H1 (cell line): Measurements from ENCODE around the gene LIPE. TPM values are rescaled to one million over a fixed set of nuclear protein-coding genes. Genes with fewer than 3 reads are reported as not detected.

Experiments
- CTCF ChIA-PET: fragments of 300-600 bp; sonication (Branson Sonifier 250); formaldehyde crosslinking; loops from one replicate; lab custom pipeline; 2021; ENCODE audit not compliant: partially characterized antibody; lab: Charles Lee
- POLR2A ChIA-PET: fragments of 300-600 bp; sonication (Branson Sonifier 250); formaldehyde crosslinking; loops from one replicate; lab custom pipeline; 2021; ENCODE audit warnings: inconsistent platforms; ENCODE audit not compliant: partially characterized antibody; lab: Charles Lee
- DNase-seq, 2 experiments: peaks; one replicate each; pipeline versions ENCODE4 v3.0.0 to v3.0.0-alpha.2; 2010 to 2022; ENCODE audit warnings: low spot score in 2 of 2, low read depth in 1 of 2, mixed read lengths in 1 of 2
- FAIRE-seq: peaks from 2 replicates; lab custom pipeline; 2011; peaks lifted over from hg19 to GRCh38; lab: Jason Lieb, UNC
- H2AFZ ChIP-seq: 2 replicates; pipeline ENCODE4 v1.8.1; 2012; ENCODE audit warnings: low read length, inconsistent platforms
- H2AK5ac ChIP-seq: 2 replicates; pipeline ENCODE4 v1.6.1; 2013; ENCODE audit warnings: low read depth, low read length
- H2BK120ac ChIP-seq: replicated peaks from 2 replicates; pipeline ENCODE3; 2013; ENCODE audit warnings: low read depth, low read length, inconsistent platforms
- H2BK12ac ChIP-seq: 2 replicates; pipeline ENCODE4 v1.6.1; 2013; ENCODE audit warnings: low read depth, low read length
- H2BK15ac ChIP-seq: 2 replicates; pipeline ENCODE4 v1.6.1; 2013; ENCODE audit warnings: low read length
- H2BK20ac ChIP-seq: 2 replicates; pipeline ENCODE4 v1.6.1; 2013; ENCODE audit warnings: low read length
- H2BK5ac ChIP-seq: 2 replicates; pipeline ENCODE4 v1.6.1; 2013; ENCODE audit warnings: low read depth, low read length
- H3K14ac ChIP-seq: 2 replicates; pipeline ENCODE4 v1.6.1; 2013; ENCODE audit warnings: inconsistent platforms; ENCODE audit not compliant: insufficient read length
- H3K18ac ChIP-seq: 2 replicates; pipeline ENCODE4 v1.6.1; 2013; ENCODE audit warnings: low read length; ENCODE audit errors: extremely low read depth
- H3K23ac ChIP-seq: 2 replicates; pipeline ENCODE4 v1.6.1; 2013; ENCODE audit warnings: inconsistent platforms; ENCODE audit not compliant: insufficient read length
- H3K23me2 ChIP-seq: 2 replicates; pipeline ENCODE4 v1.6.1; 2013; ENCODE audit warnings: low read depth, low read length
- H3K27ac ChIP-seq: 2 replicates; pipeline ENCODE4 v1.6.1; 2011; ENCODE audit warnings: low read depth, low read length, inconsistent platforms
- H3K27me3 ChIP-seq, 4 experiments: replicated peaks in 1 of 4; 1 replicate in 1 of 4; 2 replicates in 3 of 4; pipeline versions ENCODE4 v1.6.1 to v1.8.1; 2011 to 2013; ENCODE audit warnings: low read length in 3 of 4, mild to moderate bottlenecking in 3 of 4, inconsistent platforms in 2 of 4, mixed read lengths in 2 of 4, moderate library complexity in 1 of 4; ENCODE audit not compliant: control insufficient read depth in 3 of 4, insufficient read depth in 3 of 4; ENCODE audit errors: extremely low read depth in 1 of 4
- H3K36me3 ChIP-seq, 4 experiments: 2 replicates each; pipeline versions ENCODE4 v1.6.1 to v1.8.1; 2011 to 2013; ENCODE audit warnings: mild to moderate bottlenecking in 4 of 4, low read length in 3 of 4, moderate library complexity in 2 of 4, control low read depth in 1 of 4, inconsistent platforms in 1 of 4; ENCODE audit not compliant: insufficient read depth in 4 of 4, control insufficient read depth in 2 of 4
- H3K4ac ChIP-seq: replicated peaks from 2 replicates; pipeline ENCODE3; 2013; ENCODE audit warnings: low read length, low read depth, mixed read lengths, inconsistent platforms; ENCODE audit not compliant: insufficient read length
- H3K4me1 ChIP-seq, 4 experiments: replicated peaks in 1 of 4; 1 replicate in 1 of 4; 2 replicates in 3 of 4; pipeline versions ENCODE4 v1.6.1 to v1.8.1; 2011 to 2013; ENCODE audit warnings: low read length in 3 of 4, inconsistent platforms in 2 of 4, mixed read lengths in 1 of 4; ENCODE audit not compliant: insufficient read depth in 4 of 4, control insufficient read depth in 3 of 4
- H3K4me2 ChIP-seq, 2 experiments: 2 replicates each; pipeline versions ENCODE4 v1.6.1 to v1.8.1; 2011 to 2013; ENCODE audit warnings: low read depth in 2 of 2, low read length in 2 of 2, control low read depth in 1 of 2, inconsistent platforms in 1 of 2, mild to moderate bottlenecking in 1 of 2; ENCODE audit not compliant: insufficient read depth in 1 of 2
- H3K4me3 ChIP-seq, 4 experiments: fragments of 200-600, 300-600 bp in 1 of 4; sonication (generic), shearing (Covaris generic), sonication (Bioruptor Twin) in 1 of 4; 2 replicates each; pipeline versions ENCODE4 v1.5.1 to v1.8.1; 2011 to 2016; ENCODE audit warnings: low read length in 4 of 4, low read depth in 3 of 4, control low read depth in 2 of 4, inconsistent platforms in 2 of 4, mild to moderate bottlenecking in 2 of 4, mixed read lengths in 1 of 4, moderate library complexity in 1 of 4; ENCODE audit not compliant: insufficient read depth in 2 of 4; ENCODE audit errors: extremely low read depth in 1 of 4
- H3K56ac ChIP-seq: replicated peaks from 2 replicates; pipeline ENCODE3; 2013; ENCODE audit warnings: low read depth, mild to moderate bottlenecking, mixed read lengths, low read length, inconsistent platforms; ENCODE audit not compliant: insufficient read length
- H3K79me1 ChIP-seq: 2 replicates; pipeline ENCODE4 v1.6.1; 2013; ENCODE audit warnings: low read depth, low read length, control low read depth
- H3K79me2 ChIP-seq, 2 experiments: 2 replicates each; pipeline versions ENCODE4 v1.6.1 to v1.8.1; 2012 to 2013; ENCODE audit warnings: low read length in 2 of 2, mild to moderate bottlenecking in 2 of 2, inconsistent platforms in 1 of 2; ENCODE audit not compliant: insufficient read depth in 2 of 2, control insufficient read depth in 1 of 2
- H3K9ac ChIP-seq, 4 experiments: replicated peaks in 1 of 4; 1 replicate in 1 of 4; 2 replicates in 3 of 4; pipeline versions ENCODE4 v1.6.1 to v1.8.1; 2011 to 2013; ENCODE audit warnings: low read depth in 3 of 4, low read length in 3 of 4, control low read depth in 2 of 4, mild to moderate bottlenecking in 2 of 4, moderate library complexity in 2 of 4, inconsistent platforms in 1 of 4; ENCODE audit errors: extremely low read depth in 1 of 4
- H3K9me3 ChIP-seq, 2 experiments: 2 replicates each; pipeline versions ENCODE4 v1.6.1 to v1.8.1; 2012 to 2013; ENCODE audit warnings: mild to moderate bottlenecking in 2 of 2, moderate library complexity in 2 of 2, control low read depth in 1 of 2, inconsistent platforms in 1 of 2, low read depth in 1 of 2, low read length in 1 of 2, mixed read lengths in 1 of 2; ENCODE audit not compliant: insufficient read depth in 2 of 2
- H4K20me1 ChIP-seq, 2 experiments: replicated peaks in 1 of 2; 2 replicates each; pipeline versions ENCODE3 to v1.8.1; 2011 to 2013; ENCODE audit warnings: inconsistent platforms in 2 of 2, low read length in 2 of 2, mild to moderate bottlenecking in 1 of 2; ENCODE audit not compliant: insufficient read depth in 2 of 2, control insufficient read depth in 1 of 2
- H4K5ac ChIP-seq: 2 replicates; pipeline ENCODE4 v1.6.1; 2013; ENCODE audit warnings: low read length, low read depth, mixed read lengths, inconsistent platforms; ENCODE audit not compliant: insufficient read length
- H4K8ac ChIP-seq: 2 replicates; pipeline ENCODE4 v1.8.0; 2013; ENCODE audit warnings: mild to moderate bottlenecking, moderate library complexity, low read length, inconsistent platforms; ENCODE audit not compliant: insufficient read depth; ENCODE audit errors: extremely low read depth
- H4K91ac ChIP-seq: replicated peaks from 2 replicates; pipeline ENCODE3; 2013; ENCODE audit warnings: low read length, mixed read lengths, inconsistent platforms; ENCODE audit not compliant: insufficient read length
- ASH2L ChIP-seq: fragments of 200-600, 300-600 bp; sonication (generic); IDR thresholded peaks from one replicate; pipeline ENCODE4 v1.7.1; 2017; ENCODE audit warnings: low read length
- ATF2 ChIP-seq: IDR thresholded peaks from 2 replicates; pipeline ENCODE4 v1.6.1; 2012; ENCODE audit warnings: low read length, inconsistent platforms
- BCL11A ChIP-seq, 2 experiments: IDR thresholded peaks; one replicate each; pipeline ENCODE4 v1.6.1; 2011; ENCODE audit warnings: low read depth in 2 of 2, low read length in 2 of 2, mild to moderate bottlenecking in 2 of 2
- HDAC2 ChIP-seq, 2 experiments: fragments of 300-600 bp in 1 of 2; sonication (generic) in 1 of 2; IDR thresholded peaks; 2 replicates each; pipeline ENCODE4 v1.6.1; 2011 to 2012; ENCODE audit warnings: low read depth in 2 of 2, low read length in 2 of 2, mild to moderate bottlenecking in 2 of 2, moderate library complexity in 2 of 2, borderline replicate concordance in 1 of 2, inconsistent platforms in 1 of 2
- RAD21 ChIP-seq, 2 experiments: IDR thresholded peaks in 1 of 2; conservative IDR thresholded peaks in 1 of 2; 2 replicates each; pipeline ENCODE4 v1.6.1; 2011; ENCODE audit warnings: low read depth in 2 of 2, low read length in 2 of 2, improper control_type of control experiment in 1 of 2, inconsistent platforms in 1 of 2, mild to moderate bottlenecking in 1 of 2, moderate library complexity in 1 of 2
- RNF2 ChIP-seq: fragments of 200-900, 300-1000 bp; sonication (generic); IDR thresholded peaks from 2 replicates; pipeline ENCODE4 v1.7.1; 2016; ENCODE audit warnings: borderline replicate concordance, low read depth, mild to moderate bottlenecking, antibody characterized with exemption, low read length; ENCODE audit not compliant: poor library complexity, severe bottlenecking; ENCODE audit errors: missing control alignments
- RXRA ChIP-seq: IDR thresholded peaks from 2 replicates; pipeline ENCODE4 v1.6.1; 2011; ENCODE audit warnings: low read depth, mild to moderate bottlenecking, low read length, moderate library complexity; ENCODE audit not compliant: insufficient read depth
- SP1 ChIP-seq: IDR thresholded peaks from 2 replicates; pipeline ENCODE4 v1.6.1; 2011; ENCODE audit warnings: low read depth, low read length
- USF2 ChIP-seq: IDR thresholded peaks from 2 replicates; pipeline ENCODE4 v1.6.1; 2011; ENCODE audit warnings: low read length, improper control_type of control experiment
- WGBS, 2 experiments: shearing (Covaris generic) in 1 of 2; methylation state at CpG; one replicate each; pipeline versions ENCODE4 v1.1.6 to v1.1.7; 2013 to 2015; ENCODE audit warnings: low lambda C conversion rate in 2 of 2, mixed read lengths in 2 of 2, inconsistent platforms in 1 of 2, low coverage in 1 of 2, missing lambda C conversion rate in 1 of 2; ENCODE audit not compliant: insufficient replicate concordance in 2 of 2, insufficient coverage in 1 of 2, insufficient read length in 1 of 2; ENCODE audit errors: extremely low coverage in 1 of 2, missing lambda C conversion rate in 1 of 2; 5-methylcytosine and 5-hydroxymethylcytosine counted together
- polyA plus RNA-seq, 7 experiments: library from polyadenylated mRNA; depleted of rRNA in 3 of 7; stranded (reverse) in 5 of 7; unstranded in 2 of 7; fragments of >200 nt in 5 of 7; fragments of 200-250 nt in 2 of 7; gene quantifications; 1 replicate in 5 of 7; 2 replicates in 1 of 7; 4 replicates in 1 of 7; pipeline versions ENCODE4 v1.2.1 to v1.2.3, GENCODE V29; 2011 to 2013; ENCODE audit warnings: missing spikeins in 2 of 7, mixed read lengths in 2 of 7
- total RNA-seq: library from RNA; stranded (reverse); fragmentation: NEBNext Ultra II Directional; extraction: Animal tissue kit (Norgen Biotek cat#: 25700); gene quantifications from 2 replicates; pipeline ENCODE4 v1.2.1, GENCODE V29; 2021

LIPE gene
- total and polyA plus RNA-seq, 2 of the 8 experiments (the other 6 are each of a cell fraction or from before 2014, with no cell fraction given) = 8.7 to 15.9 TPM

- no peak overlapping the region for H3K27ac ChIP-seq
- H2BK5ac ChIP-seq = no peak overlapping the region
- no peaks in the 10 kb centered on the region for H3K79me2 ChIP-seq
- no peak overlapping the region for H2AFZ ChIP-seq
- no peak overlapping the region for H2BK120ac ChIP-seq
- 0 out of 2 replicates have a peak overlapping the region, but pooled peaks have one; percentile 54 for H2BK15ac ChIP-seq
- H3K4me2 ChIP-seq = no peak overlapping the region
- H3K18ac ChIP-seq = no peak overlapping the region
- no peaks in the 10 kb centered on the region for H3K79me1 ChIP-seq
- 78% methylated on average over 3 of the region's 3 CpGs; no CpG with 5 or more reads in 1 of the 2 experiments for WGBS, 2 experiments
- no peak overlapping the region for H4K5ac ChIP-seq
- no peaks in the 10 kb centered on the region for H3K9me3 ChIP-seq
- no peaks in the 10 kb centered on the region for H3K36me3 ChIP-seq
- H3K9ac ChIP-seq = no peak overlapping the region
- ChIA-PET POLR2A (no interaction called here), CTCF (interaction anchor here (1.0 to 6.7 kb wide), 5 partner anchors 8 to 93 kb away, joined by 3 to 101 read pairs (median 4); partner anchors contain the start of gene LIPE)
- no peak overlapping the region for H3K4ac ChIP-seq
- H3K23ac ChIP-seq = no peak overlapping the region
- no peak overlapping the region for H4K8ac ChIP-seq
- H3K4me1 ChIP-seq = peaks cover 0 to 2% (median 1%) of the 10 kb centered on the region in 4 experiments; a peak in 1 of 7 replicates
- H4K91ac ChIP-seq = no peak overlapping the region
- no peaks in the 10 kb centered on the region for H4K20me1 ChIP-seq
- H2AK5ac ChIP-seq = no peak overlapping the region
- no peak overlapping the region for H3K4me3 ChIP-seq
- no peak for DNase-seq
- H2BK20ac ChIP-seq = 0 out of 2 replicates have a peak overlapping the region, but pooled peaks have one; percentile 56
- no peak overlapping the region for H3K14ac ChIP-seq
- no peak overlapping the region; the same call in 1 of the 2 replicates for H2BK12ac ChIP-seq
- H3K23me2 ChIP-seq = no peaks in the 10 kb centered on the region
- no peak overlapping the region for H3K56ac ChIP-seq
- no peaks in the 10 kb centered on the region; a peak in 3 of 7 replicates for H3K27me3 ChIP-seq
- FAIRE-seq = no peak
- TF ChIP-seq ATF2 (no peak), SP1 (no peak), USF2 (no peak), RXRA (no peak), BCL11A (IDR thresholded peaks at IDR 0.05; ENCODE audit: low read depth in 2 of 2, low read length in 2 of 2) (no peak), HDAC2 (IDR thresholded peaks at IDR 0.05; ENCODE audit: borderline replicate concordance in 1 of 2, low read depth in 2 of 2, low read length in 2 of 2) (no peak), RNF2 (no peak), ASH2L (no peak), RAD21 (IDR thresholded peaks at IDR 0.05 in 1 of 2, conservative IDR thresholded peaks at IDR 0.05 in 1 of 2; ENCODE audit: low read depth in 2 of 2, low read length in 2 of 2) (no peak)
Measured at GRCh38 chr19:42436006-42436405, 8.8 kb upstream of the LIPE start.
